Measurements from ENCODE around the gene LZTS3. TPM values are rescaled to one million over a fixed set of nuclear protein-coding genes. Genes with fewer than 3 reads are reported as not detected.
A peak's percentile ranks its signal among the peaks of the same experiment; 100 is the strongest.
"Not testable (repeated sequence)": the region's sequence is repeated elsewhere in the genome, so short reads cannot be mapped to it uniquely, and the experiment has no call there.

Gene LZTS3
- polyA plus RNA-seq, 3 donors: 0.05 to 0.45 TPM; not detected in 1

DNA sequence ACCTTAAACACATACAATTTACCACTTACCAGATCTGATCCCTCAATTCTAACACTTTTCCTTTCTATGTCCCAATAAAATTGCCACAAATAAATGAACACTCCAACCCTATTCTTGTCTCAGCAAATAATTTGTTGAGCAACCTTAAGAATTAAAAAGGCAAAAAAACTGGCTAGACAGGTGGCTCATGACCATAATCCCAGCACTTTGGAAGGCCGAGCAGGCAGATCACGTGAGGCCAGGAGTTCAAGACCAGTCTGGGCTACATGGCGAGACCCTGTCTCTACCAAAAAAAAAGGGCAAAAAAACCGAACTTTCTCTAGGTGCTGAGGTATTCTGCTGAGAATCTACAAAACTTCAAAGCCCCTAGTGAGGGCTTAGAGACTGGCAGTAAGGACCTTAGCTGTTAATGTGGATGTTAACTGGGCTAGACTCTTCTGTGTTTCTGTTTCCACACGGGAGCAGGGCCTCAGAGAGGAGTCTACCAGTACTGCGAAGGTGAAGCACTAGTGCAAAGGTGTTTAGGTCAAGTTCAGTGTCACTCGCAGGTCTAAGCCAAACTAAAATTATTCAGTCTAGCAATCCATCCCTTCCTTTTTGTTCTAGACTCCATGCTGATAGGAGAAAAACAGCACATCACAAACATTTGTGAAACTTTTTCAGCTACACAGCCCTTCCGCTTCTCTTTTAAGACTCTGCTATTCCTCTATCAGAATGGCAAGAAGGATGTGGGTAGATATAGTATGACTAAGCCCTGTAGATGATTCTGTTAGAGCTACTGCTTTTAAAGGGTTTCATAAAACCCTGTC lies 16.3 kb downstream of the LZTS3 start:
- Histone ChIP-seq H3K36me3 (replicated peaks in 1 of 2; ENCODE audit: control insufficient read depth in 1 of 2, insufficient read depth in 2 of 2, low read length in 2 of 2) (peaks cover 4 to 36% of the 10 kb centered on the region in 2 donors), H2AFZ (ENCODE audit: insufficient read depth, low read depth, low read length, poor library complexity, severe bottlenecking) (no peak overlapping the region), H3K27ac (ENCODE audit: low read depth in 1 of 2, low read length in 2 of 2) (peak overlapping the region; percentile 10 to 75), H3K4me2 (replicated peaks; ENCODE audit: extremely low read depth, low read length, poor library complexity, severe bottlenecking) (peak overlapping the region; percentile 57), H4K20me1 (ENCODE audit: insufficient read depth, low read length) (peaks cover 72% of the 10 kb centered on the region), H3K4me1 (ENCODE audit: control insufficient read depth in 1 of 2, insufficient read depth in 2 of 2, low read length in 2 of 2) (peaks cover 33 to 37% of the 10 kb centered on the region in 2 donors), H3K27me3 (ENCODE audit: control insufficient read depth in 2 of 2, insufficient read depth in 2 of 2, low read length in 2 of 2) (no peaks in the 10 kb centered on the region), H3K79me2 (ENCODE audit: insufficient read depth, low read length) (peaks cover 79% of the 10 kb centered on the region), H3K9me3 (replicated peaks in 1 of 2; ENCODE audit: control insufficient read depth in 1 of 2, insufficient read depth in 1 of 2, low read length in 2 of 2) (no peaks in the 10 kb centered on the region), H3K9ac (ENCODE audit: insufficient read depth, low read length, poor library complexity, severe bottlenecking) (no peak overlapping the region), H3K4me3 (replicated peaks in 1 of 3; ENCODE audit: low read depth in 2 of 3, low read length in 3 of 3) (peak overlapping the region in 1 of 3 experiments; percentile 42)
- TF ChIP-seq, protein P1, sequence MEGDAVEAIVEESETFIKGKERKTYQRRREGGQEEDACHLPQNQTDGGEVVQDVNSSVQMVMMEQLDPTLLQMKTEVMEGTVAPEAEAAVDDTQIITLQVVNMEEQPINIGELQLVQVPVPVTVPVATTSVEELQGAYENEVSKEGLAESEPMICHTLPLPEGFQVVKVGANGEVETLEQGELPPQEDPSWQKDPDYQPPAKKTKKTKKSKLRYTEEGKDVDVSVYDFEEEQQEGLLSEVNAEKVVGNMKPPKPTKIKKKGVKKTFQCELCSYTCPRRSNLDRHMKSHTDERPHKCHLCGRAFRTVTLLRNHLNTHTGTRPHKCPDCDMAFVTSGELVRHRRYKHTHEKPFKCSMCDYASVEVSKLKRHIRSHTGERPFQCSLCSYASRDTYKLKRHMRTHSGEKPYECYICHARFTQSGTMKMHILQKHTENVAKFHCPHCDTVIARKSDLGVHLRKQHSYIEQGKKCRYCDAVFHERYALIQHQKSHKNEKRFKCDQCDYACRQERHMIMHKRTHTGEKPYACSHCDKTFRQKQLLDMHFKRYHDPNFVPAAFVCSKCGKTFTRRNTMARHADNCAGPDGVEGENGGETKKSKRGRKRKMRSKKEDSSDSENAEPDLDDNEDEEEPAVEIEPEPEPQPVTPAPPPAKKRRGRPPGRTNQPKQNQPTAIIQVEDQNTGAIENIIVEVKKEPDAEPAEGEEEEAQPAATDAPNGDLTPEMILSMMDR (IDR thresholded peaks at IDR 0.05): no peak
- Mint-ChIP-seq H3K27ac (peak overlapping the region; percentile 20 to 88 (median 69)), H3K9me3 (no peaks in the 10 kb centered on the region), H3K36me3 (peaks cover 10 to 38% of the 10 kb centered on the region in 2 donors), H3K4me1 (peaks cover 36% of the 10 kb centered on the region), H3K27me3 (ENCODE audit: low read depth in 3 of 3) (peaks cover 0 to 2% (median 1%) of the 10 kb centered on the region in 3 donors), H3K4me3 (peak overlapping the region; percentile 8 to 45)
- WGBS (ENCODE audit: insufficient coverage): 62% methylated on average over 5 of the region's 8 CpGs
- DNase-seq: peak; percentile 25 to 49 (median 48)
- intact Hi-C loops (cut with micrococcal nuclease): no loop called here

DNA sequence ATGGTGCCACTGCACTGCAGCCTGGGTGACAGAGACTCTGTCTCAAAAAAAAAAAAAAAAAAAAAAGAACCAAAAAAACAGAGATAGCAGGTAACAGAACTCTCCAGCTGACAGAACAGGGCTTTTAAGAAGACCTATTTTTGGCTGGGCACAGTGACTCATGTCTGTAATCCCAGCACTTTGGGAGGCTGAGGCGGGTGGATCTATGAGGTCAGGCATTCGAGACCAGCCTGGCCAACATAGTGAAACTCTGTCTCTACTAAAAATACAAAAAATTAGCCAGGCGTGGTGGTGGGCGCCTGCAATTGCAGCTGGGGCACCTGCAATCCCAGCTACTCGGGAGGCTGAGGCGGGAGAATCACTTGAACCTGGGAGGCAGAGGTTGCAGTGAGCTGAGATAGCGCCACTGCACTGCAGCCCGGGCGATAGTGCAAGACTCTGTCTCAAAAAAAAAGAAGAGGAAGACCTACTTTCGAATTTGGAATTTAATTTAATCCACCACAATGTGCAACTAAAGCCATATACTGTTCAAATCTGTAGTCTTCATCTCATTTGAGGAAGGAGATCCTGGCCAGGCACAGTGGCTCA lies 21.2 kb downstream of the LZTS3 start:
- H3K4me1 Mint-ChIP-seq: peaks cover 14% of the 10 kb centered on the region
- peaks cover 99% of the 10 kb centered on the region for H4K20me1 ChIP-seq (ENCODE audit: insufficient read depth, low read length)
- H3K9ac ChIP-seq (ENCODE audit: insufficient read depth, low read length, poor library complexity, severe bottlenecking); H3K9me3 Mint-ChIP-seq; H3K27me3 Mint-ChIP-seq (ENCODE audit: low read depth in 3 of 3); H3K4me3 ChIP-seq (replicated peaks in 1 of 3; ENCODE audit: low read depth in 2 of 3, low read length in 3 of 3); H3K27me3 ChIP-seq (ENCODE audit: control insufficient read depth in 2 of 2, insufficient read depth in 2 of 2, low read length in 2 of 2); H3K4me2 ChIP-seq (replicated peaks; ENCODE audit: extremely low read depth, low read length, poor library complexity, severe bottlenecking); DNase-seq; H2AFZ ChIP-seq (ENCODE audit: insufficient read depth, low read depth, low read length, poor library complexity, severe bottlenecking); intact Hi-C loops (cut with micrococcal nuclease); H3K27ac ChIP-seq (ENCODE audit: low read depth in 1 of 2, low read length in 2 of 2); H3K4me3 Mint-ChIP-seq; H3K9me3 ChIP-seq (replicated peaks in 1 of 2; ENCODE audit: control insufficient read depth in 1 of 2, insufficient read depth in 1 of 2, low read length in 2 of 2): not testable (repeated sequence)
- H3K4me1 ChIP-seq (ENCODE audit: control insufficient read depth in 1 of 2, insufficient read depth in 2 of 2, low read length in 2 of 2): peaks cover 8 to 10% of the 10 kb centered on the region in 2 donors
- WGBS (ENCODE audit: insufficient coverage): 100% methylated on average over 2 of the region's 10 CpGs
- peaks cover 36 to 77% of the 10 kb centered on the region in 2 donors for H3K36me3 ChIP-seq (replicated peaks in 1 of 2; ENCODE audit: control insufficient read depth in 1 of 2, insufficient read depth in 2 of 2, low read length in 2 of 2)
- H3K79me2 ChIP-seq (ENCODE audit: insufficient read depth, low read length): peaks cover 100% of the 10 kb centered on the region
- H3K36me3 Mint-ChIP-seq: peaks cover 36 to 77% of the 10 kb centered on the region in 2 donors
- H3K27ac Mint-ChIP-seq: peak overlapping the region in 3 of 7 donors; percentile 15 to 64 (median 58)
